Lower leg skin (tissue), 3 donors: Measurements from ENCODE around the gene PYM1.

Experiments used
- POLR2A ChIP-seq, 2 donors: fragments of 450-650 bp; IDR thresholded peaks; one replicate each; pipeline ENCODE4 v1.6.1; 2016 to 2017; ENCODE audit warnings: antibody characterized with exemption in 2 of 2, mild to moderate bottlenecking in 1 of 2, moderate library complexity in 1 of 2
- TF ChIP-seq, protein P1 (sequence below), 3 donors: fragments of 450-650 bp; IDR thresholded peaks; one replicate each; pipeline ENCODE4 v1.5.1; 2016; ENCODE audit warnings: antibody characterized with exemption in 3 of 3, mild to moderate bottlenecking in 3 of 3, moderate library complexity in 2 of 3

DNA sequence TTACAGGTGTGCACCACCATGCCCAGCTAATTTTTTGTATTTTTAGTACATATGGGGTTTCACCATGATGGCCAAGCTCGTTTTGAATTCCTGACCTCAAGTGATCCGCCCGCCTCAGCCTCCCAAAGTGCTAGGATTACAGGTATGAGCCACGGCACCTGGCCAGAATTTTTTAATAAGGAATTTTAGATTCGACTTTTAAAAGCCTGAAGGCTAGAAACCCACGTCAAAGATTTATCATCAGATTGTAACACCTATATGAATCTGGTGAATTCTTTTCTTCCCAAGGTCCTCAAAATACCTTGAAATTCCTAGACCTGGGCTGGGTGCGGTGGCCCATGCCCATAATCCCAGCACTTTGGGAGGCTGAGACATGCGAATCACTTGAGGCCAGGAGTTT is 66.3 kb downstream of the PYM1 start:
- TF ChIP-seq, protein P1, sequence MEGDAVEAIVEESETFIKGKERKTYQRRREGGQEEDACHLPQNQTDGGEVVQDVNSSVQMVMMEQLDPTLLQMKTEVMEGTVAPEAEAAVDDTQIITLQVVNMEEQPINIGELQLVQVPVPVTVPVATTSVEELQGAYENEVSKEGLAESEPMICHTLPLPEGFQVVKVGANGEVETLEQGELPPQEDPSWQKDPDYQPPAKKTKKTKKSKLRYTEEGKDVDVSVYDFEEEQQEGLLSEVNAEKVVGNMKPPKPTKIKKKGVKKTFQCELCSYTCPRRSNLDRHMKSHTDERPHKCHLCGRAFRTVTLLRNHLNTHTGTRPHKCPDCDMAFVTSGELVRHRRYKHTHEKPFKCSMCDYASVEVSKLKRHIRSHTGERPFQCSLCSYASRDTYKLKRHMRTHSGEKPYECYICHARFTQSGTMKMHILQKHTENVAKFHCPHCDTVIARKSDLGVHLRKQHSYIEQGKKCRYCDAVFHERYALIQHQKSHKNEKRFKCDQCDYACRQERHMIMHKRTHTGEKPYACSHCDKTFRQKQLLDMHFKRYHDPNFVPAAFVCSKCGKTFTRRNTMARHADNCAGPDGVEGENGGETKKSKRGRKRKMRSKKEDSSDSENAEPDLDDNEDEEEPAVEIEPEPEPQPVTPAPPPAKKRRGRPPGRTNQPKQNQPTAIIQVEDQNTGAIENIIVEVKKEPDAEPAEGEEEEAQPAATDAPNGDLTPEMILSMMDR (IDR thresholded peaks at IDR 0.05) = no peak
- TF ChIP-seq POLR2A (IDR thresholded peaks at IDR 0.05) = no peak
